HAP-1 (cell line): ENCODE data around the gene DNER.

ENCODE experiments used
- DNase-seq, 2 experiments: peaks; one replicate each; pipeline ENCODE4 v3.0.0-alpha.2; 2016 to 2020; ENCODE audit warnings: low spot score in 2 of 2
- H3K27me3 ChIP-seq: fragments of 250-450 bp; sonication (Bioruptor Pico); 2 replicates; pipeline ENCODE4 v1.5.1; 2020; ENCODE audit warnings: low read depth, mild to moderate bottlenecking, moderate library complexity
- H3K36me3 ChIP-seq: fragments of 250-450 bp; sonication (Bioruptor Pico); replicated peaks from 2 replicates; pipeline ENCODE4 v1.5.1; 2020; ENCODE audit warnings: mild to moderate bottlenecking
- H3K4me1 ChIP-seq: fragments of 250-450 bp; sonication (Bioruptor Pico); 2 replicates; pipeline ENCODE4 v1.5.1; 2020; ENCODE audit warnings: mild to moderate bottlenecking
- H3K4me3 ChIP-seq: fragments of 250-450 bp; sonication (Bioruptor Pico); 2 replicates; pipeline ENCODE4 v1.5.1; 2020; ENCODE audit warnings: mild to moderate bottlenecking, moderate library complexity
- H3K9me3 ChIP-seq: fragments of 250-450 bp; sonication (Bioruptor Pico); 2 replicates; pipeline ENCODE4 v1.5.1; 2020; ENCODE audit warnings: mild to moderate bottlenecking, moderate library complexity
- in situ Hi-C: fragments of 300-500 bp; cut with MboI; formaldehyde crosslinking; loops from 3 replicates; pipeline ENCODE4 v1.14.3; 2020; ENCODE audit warnings: low sequenced_read_pairs, inconsistent platforms, mixed read lengths

The DNER gene

GRCh38 chr2:229445501-229446211, 268.7 kb downstream of the DNER start:
- H3K27me3 ChIP-seq = no peaks in the 10 kb centered on the region
- H3K4me3 ChIP-seq = no peak overlapping the region
- no peaks in the 10 kb centered on the region for H3K36me3 ChIP-seq
- no peaks in the 10 kb centered on the region for H3K9me3 ChIP-seq
- no peak for DNase-seq
- H3K4me1 ChIP-seq = no peaks in the 10 kb centered on the region; the same call in 1 of the 2 replicates
- in situ Hi-C loops = no loop called here

DNA sequence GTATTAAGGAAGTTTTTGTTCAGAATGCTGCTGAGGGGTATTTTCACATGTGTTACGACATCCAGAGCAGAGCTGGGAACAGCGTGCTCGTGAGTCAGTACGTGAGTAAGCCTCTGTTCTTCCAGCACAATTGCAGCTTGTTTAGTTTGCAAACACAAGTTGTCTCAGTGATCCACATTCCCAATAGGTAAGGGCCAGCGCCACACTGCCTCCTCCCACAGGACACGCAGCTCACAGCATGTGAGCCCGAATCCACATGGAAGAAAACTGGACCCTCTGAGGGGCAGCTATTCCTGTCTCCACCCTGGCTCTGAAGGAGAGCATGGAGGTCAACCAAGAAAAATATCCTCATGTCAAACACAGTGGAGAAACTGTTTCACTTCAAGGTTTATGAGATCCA, 269.3 kb downstream of the DNER start:
- H3K9me3 ChIP-seq = no peaks in the 10 kb centered on the region
- no peak for DNase-seq
- H3K36me3 ChIP-seq = no peaks in the 10 kb centered on the region
- H3K4me1 ChIP-seq = no peaks in the 10 kb centered on the region; the same call in 1 of the 2 replicates
- H3K4me3 ChIP-seq = no peak overlapping the region
- no peaks in the 10 kb centered on the region for H3K27me3 ChIP-seq
- in situ Hi-C loops = no loop called here

- in situ Hi-C loops = no loop called here
- no peak overlapping the region for H3K4me3 ChIP-seq
- no peaks in the 10 kb centered on the region for H3K36me3 ChIP-seq
- no peak for DNase-seq
- no peaks in the 10 kb centered on the region for H3K9me3 ChIP-seq
- H3K27me3 ChIP-seq = no peaks in the 10 kb centered on the region
- no peaks in the 10 kb centered on the region; the same call in 1 of the 2 replicates for H3K4me1 ChIP-seq
These were observed 270.6 kb downstream of the DNER start for GRCh38 chr2:229443546-229444268.

DNA sequence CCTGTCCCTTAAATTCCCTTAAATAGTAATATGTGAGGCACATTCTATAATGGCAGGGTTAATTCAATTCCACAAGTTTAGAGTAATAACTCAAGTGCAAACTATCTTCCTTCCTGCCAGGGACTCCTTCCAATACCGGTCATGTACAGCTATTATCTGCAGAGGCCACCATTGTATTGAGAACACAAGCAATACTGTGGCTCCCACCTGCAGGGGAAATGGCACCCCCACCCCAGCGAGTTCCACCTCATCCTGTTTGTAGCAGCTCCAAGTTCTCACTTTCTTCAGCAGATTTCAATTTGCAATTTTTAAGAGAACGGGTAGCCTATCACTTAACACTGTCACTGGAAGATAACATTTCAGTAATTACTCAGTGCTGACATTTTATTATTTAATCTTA, 271.2 kb downstream of the DNER start:
- Histone ChIP-seq H3K27me3 (no peaks in the 10 kb centered on the region), H3K36me3 (no peaks in the 10 kb centered on the region), H3K4me1 (no peaks in the 10 kb centered on the region; the same call in 1 of the 2 replicates), H3K9me3 (no peaks in the 10 kb centered on the region), H3K4me3 (no peak overlapping the region)
- DNase-seq = no peak
- in situ Hi-C loops = no loop called here

- H3K9me3 ChIP-seq = no peaks in the 10 kb centered on the region
- DNase-seq = no peak
- no peak overlapping the region for H3K4me3 ChIP-seq
- H3K27me3 ChIP-seq = no peaks in the 10 kb centered on the region
- no peaks in the 10 kb centered on the region for H3K4me1 ChIP-seq
- no peaks in the 10 kb centered on the region for H3K36me3 ChIP-seq
- in situ Hi-C loops = no loop called here
These were observed 275.8 kb downstream of the DNER start for GRCh38 chr2:229438430-229439159.

DNA sequence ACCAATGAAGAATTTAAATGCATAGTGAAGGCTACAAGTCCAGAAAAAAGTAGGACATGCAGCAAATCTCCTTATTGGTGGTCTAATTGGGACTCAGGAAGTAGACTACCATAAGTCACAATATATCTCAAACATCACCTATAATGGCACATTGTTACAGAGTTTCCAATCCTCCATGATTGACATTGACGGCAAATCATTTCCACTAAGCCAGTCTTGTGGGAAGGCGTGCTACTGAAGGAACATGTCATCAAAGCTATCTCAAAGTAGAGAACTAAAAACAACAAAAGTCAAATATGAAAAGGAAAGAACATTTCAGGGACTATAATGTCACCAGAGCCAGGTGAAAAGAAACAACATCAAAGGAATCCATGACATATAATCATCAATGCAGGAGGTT, 276.9 kb downstream of the DNER start:
- Histone ChIP-seq H3K4me1 (no peaks in the 10 kb centered on the region), H3K27me3 (no peaks in the 10 kb centered on the region), H3K36me3 (no peaks in the 10 kb centered on the region), H3K9me3 (no peaks in the 10 kb centered on the region), H3K4me3 (no peak overlapping the region)
- no peak for DNase-seq
- in situ Hi-C loops = no loop called here

- H3K4me1 ChIP-seq = no peaks in the 10 kb centered on the region
- no peaks in the 10 kb centered on the region for H3K36me3 ChIP-seq
- no peak overlapping the region for H3K4me3 ChIP-seq
- no peak for DNase-seq
- in situ Hi-C loops = no loop called here
- H3K9me3 ChIP-seq = no peaks in the 10 kb centered on the region
- no peaks in the 10 kb centered on the region for H3K27me3 ChIP-seq
These were observed 280.2 kb downstream of the DNER start for GRCh38 chr2:229434187-229434586.

- in situ Hi-C loops = no loop called here
- H3K4me3 ChIP-seq = no peak overlapping the region
- H3K27me3 ChIP-seq = no peaks in the 10 kb centered on the region
- H3K4me1 ChIP-seq = no peaks in the 10 kb centered on the region
- no peaks in the 10 kb centered on the region for H3K36me3 ChIP-seq
- no peaks in the 10 kb centered on the region for H3K9me3 ChIP-seq
- no peak for DNase-seq
These were observed 281.0 kb downstream of the DNER start for GRCh38 chr2:229433351-229433750.

DNA sequence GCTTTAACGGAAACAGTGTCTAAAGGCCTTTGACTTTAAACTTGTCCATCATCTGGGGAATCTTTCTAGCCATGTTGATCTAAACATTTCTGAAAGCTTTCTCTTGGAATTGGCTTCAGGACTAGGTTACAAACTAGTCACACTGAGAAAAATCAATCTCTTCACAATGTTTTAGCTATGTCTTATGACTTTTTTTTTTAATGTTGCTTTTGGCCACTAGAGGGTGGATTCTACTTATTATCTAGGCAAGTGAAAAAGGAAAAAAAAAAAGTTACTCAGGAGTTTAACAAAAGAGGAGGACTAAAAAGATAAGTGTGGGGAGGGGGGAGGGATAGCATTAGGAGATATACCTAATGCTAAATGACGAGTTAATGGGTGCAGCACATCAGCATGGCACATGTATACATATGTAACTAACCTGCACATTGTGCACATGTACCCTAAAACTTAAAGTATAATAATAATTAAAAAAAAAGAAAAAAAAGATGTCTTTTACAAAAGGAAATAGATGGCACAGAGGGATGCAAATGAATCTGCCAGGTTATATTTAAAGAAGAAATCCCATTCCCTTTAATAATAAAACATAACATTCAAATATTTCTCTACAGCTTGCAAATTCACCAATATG, 282.9 kb downstream of the DNER start:
- Histone ChIP-seq H3K36me3 (no peaks in the 10 kb centered on the region), H3K4me1 (no peaks in the 10 kb centered on the region), H3K27me3 (no peaks in the 10 kb centered on the region), H3K4me3 (no peak overlapping the region), H3K9me3 (no peaks in the 10 kb centered on the region)
- in situ Hi-C loops = no loop called here
- peak in 1 of 2 experiments; percentile 30 for DNase-seq

GRCh38 chr2:229429589-229429988, 284.8 kb downstream of the DNER start:
- Histone ChIP-seq H3K36me3 (no peaks in the 10 kb centered on the region), H3K4me1 (no peaks in the 10 kb centered on the region), H3K27me3 (no peaks in the 10 kb centered on the region), H3K4me3 (no peak overlapping the region), H3K9me3 (no peaks in the 10 kb centered on the region)
- in situ Hi-C loops = no loop called here
- DNase-seq = no peak

GRCh38 chr2:229426464-229426863, 287.9 kb downstream of the DNER start:
- Histone ChIP-seq H3K4me1 (no peaks in the 10 kb centered on the region), H3K9me3 (no peaks in the 10 kb centered on the region), H3K36me3 (no peaks in the 10 kb centered on the region), H3K27me3 (no peaks in the 10 kb centered on the region), H3K4me3 (no peak overlapping the region)
- in situ Hi-C loops = no loop called here
- no peak for DNase-seq

- no peak for DNase-seq
- no peak overlapping the region for H3K4me3 ChIP-seq
- H3K9me3 ChIP-seq = no peaks in the 10 kb centered on the region
- H3K4me1 ChIP-seq = no peaks in the 10 kb centered on the region
- no peaks in the 10 kb centered on the region for H3K36me3 ChIP-seq
- in situ Hi-C loops = no loop called here
- H3K27me3 ChIP-seq = no peaks in the 10 kb centered on the region
These were observed 288.8 kb downstream of the DNER start for GRCh38 chr2:229425598-229425997.

DNA sequence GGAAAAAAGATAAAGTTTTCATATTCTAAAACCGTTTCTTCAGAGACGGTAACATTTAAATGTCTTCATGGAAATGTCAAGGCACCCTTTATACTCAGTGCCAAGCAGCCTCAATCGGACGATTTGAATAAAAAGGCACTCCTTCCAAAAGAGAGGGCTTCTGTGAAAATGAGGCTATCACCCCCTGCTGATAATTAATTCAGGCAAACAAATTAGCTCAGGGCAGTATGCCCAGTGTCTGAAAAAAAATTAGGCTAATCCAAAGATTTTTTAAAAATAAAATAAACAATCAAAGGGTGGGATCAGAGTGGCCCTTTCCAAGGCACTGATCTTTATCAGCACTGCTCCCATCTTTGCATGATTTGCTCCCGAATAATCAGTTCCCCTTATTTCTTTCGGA, 292.3 kb downstream of the DNER start:
- no peaks in the 10 kb centered on the region for H3K4me1 ChIP-seq
- DNase-seq = no peak
- no peaks in the 10 kb centered on the region for H3K9me3 ChIP-seq
- in situ Hi-C loops = no loop called here
- H3K36me3 ChIP-seq = no peaks in the 10 kb centered on the region
- H3K27me3 ChIP-seq = no peaks in the 10 kb centered on the region
- H3K4me3 ChIP-seq = no peak overlapping the region

DNA sequence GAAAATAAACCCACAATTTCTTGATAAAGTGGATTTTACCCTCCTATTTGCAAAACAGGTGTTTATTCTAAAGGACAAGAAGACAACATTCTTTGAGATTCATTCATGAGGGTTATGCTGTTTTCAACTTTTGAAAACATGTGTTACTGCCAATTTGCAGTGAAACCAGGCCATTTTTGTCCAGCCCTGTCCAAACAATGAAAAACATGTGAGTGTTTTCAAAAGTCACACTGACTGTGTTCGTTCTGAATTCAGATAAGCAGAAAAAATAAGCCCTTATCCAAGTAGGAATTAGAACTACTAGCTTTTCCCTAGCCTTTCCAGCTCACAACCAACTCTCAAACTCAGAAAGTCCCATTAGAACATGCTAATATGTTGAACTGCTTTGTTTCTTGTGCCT, 295.2 kb downstream of the DNER start:
- no peaks in the 10 kb centered on the region for H3K9me3 ChIP-seq
- in situ Hi-C loops = no loop called here
- H3K36me3 ChIP-seq = no peaks in the 10 kb centered on the region
- no peaks in the 10 kb centered on the region for H3K27me3 ChIP-seq
- H3K4me3 ChIP-seq = no peak overlapping the region
- no peak for DNase-seq
- H3K4me1 ChIP-seq = no peaks in the 10 kb centered on the region
